H1 (cell line): ENCODE data around the gene ANKRD65. TPM values are rescaled to one million over a fixed set of nuclear protein-coding genes. Genes with fewer than 3 reads are reported as not detected.
"Not testable (repeated sequence)": the region's sequence is repeated elsewhere in the genome, so short reads cannot be mapped to it uniquely, and the experiment has no call there.

ENCODE experiments used
- CTCF ChIA-PET: fragments of 300-600 bp; sonication (Branson Sonifier 250); formaldehyde crosslinking; loops from one replicate; lab custom pipeline; 2021; ENCODE audit not compliant: partially characterized antibody; lab: Charles Lee
- POLR2A ChIA-PET: fragments of 300-600 bp; sonication (Branson Sonifier 250); formaldehyde crosslinking; loops from one replicate; lab custom pipeline; 2021; ENCODE audit warnings: inconsistent platforms; ENCODE audit not compliant: partially characterized antibody; lab: Charles Lee
- DNase-seq, 2 experiments: peaks; one replicate each; pipeline versions ENCODE4 v3.0.0 to v3.0.0-alpha.2; 2010 to 2022; ENCODE audit warnings: low spot score in 2 of 2, low read depth in 1 of 2, mixed read lengths in 1 of 2
- FAIRE-seq: peaks from 2 replicates; lab custom pipeline; 2011; peaks lifted over from hg19 to GRCh38; lab: Jason Lieb, UNC
- H2AFZ ChIP-seq: 2 replicates; pipeline ENCODE4 v1.8.1; 2012; ENCODE audit warnings: low read length, inconsistent platforms
- H2AK5ac ChIP-seq: 2 replicates; pipeline ENCODE4 v1.6.1; 2013; ENCODE audit warnings: low read depth, low read length
- H2BK120ac ChIP-seq: replicated peaks from 2 replicates; pipeline ENCODE3; 2013; ENCODE audit warnings: low read depth, low read length, inconsistent platforms
- H2BK12ac ChIP-seq: 2 replicates; pipeline ENCODE4 v1.6.1; 2013; ENCODE audit warnings: low read depth, low read length
- H2BK15ac ChIP-seq: 2 replicates; pipeline ENCODE4 v1.6.1; 2013; ENCODE audit warnings: low read length
- H2BK20ac ChIP-seq: 2 replicates; pipeline ENCODE4 v1.6.1; 2013; ENCODE audit warnings: low read length
- H2BK5ac ChIP-seq: 2 replicates; pipeline ENCODE4 v1.6.1; 2013; ENCODE audit warnings: low read depth, low read length
- H3K14ac ChIP-seq: 2 replicates; pipeline ENCODE4 v1.6.1; 2013; ENCODE audit warnings: inconsistent platforms; ENCODE audit not compliant: insufficient read length
- H3K18ac ChIP-seq: 2 replicates; pipeline ENCODE4 v1.6.1; 2013; ENCODE audit warnings: low read length; ENCODE audit errors: extremely low read depth
- H3K23ac ChIP-seq: 2 replicates; pipeline ENCODE4 v1.6.1; 2013; ENCODE audit warnings: inconsistent platforms; ENCODE audit not compliant: insufficient read length
- H3K23me2 ChIP-seq: 2 replicates; pipeline ENCODE4 v1.6.1; 2013; ENCODE audit warnings: low read depth, low read length
- H3K27ac ChIP-seq: 2 replicates; pipeline ENCODE4 v1.6.1; 2011; ENCODE audit warnings: low read depth, low read length, inconsistent platforms
- H3K27me3 ChIP-seq, 4 experiments: replicated peaks in 1 of 4; 1 replicate in 1 of 4; 2 replicates in 3 of 4; pipeline versions ENCODE4 v1.6.1 to v1.8.1; 2011 to 2013; ENCODE audit warnings: low read length in 3 of 4, mild to moderate bottlenecking in 3 of 4, inconsistent platforms in 2 of 4, mixed read lengths in 2 of 4, moderate library complexity in 1 of 4; ENCODE audit not compliant: control insufficient read depth in 3 of 4, insufficient read depth in 3 of 4; ENCODE audit errors: extremely low read depth in 1 of 4
- H3K36me3 ChIP-seq, 4 experiments: 2 replicates each; pipeline versions ENCODE4 v1.6.1 to v1.8.1; 2011 to 2013; ENCODE audit warnings: mild to moderate bottlenecking in 4 of 4, low read length in 3 of 4, moderate library complexity in 2 of 4, control low read depth in 1 of 4, inconsistent platforms in 1 of 4; ENCODE audit not compliant: insufficient read depth in 4 of 4, control insufficient read depth in 2 of 4
- H3K4ac ChIP-seq: replicated peaks from 2 replicates; pipeline ENCODE3; 2013; ENCODE audit warnings: low read length, low read depth, mixed read lengths, inconsistent platforms; ENCODE audit not compliant: insufficient read length
- H3K4me1 ChIP-seq, 4 experiments: replicated peaks in 1 of 4; 1 replicate in 1 of 4; 2 replicates in 3 of 4; pipeline versions ENCODE4 v1.6.1 to v1.8.1; 2011 to 2013; ENCODE audit warnings: low read length in 3 of 4, inconsistent platforms in 2 of 4, mixed read lengths in 1 of 4; ENCODE audit not compliant: insufficient read depth in 4 of 4, control insufficient read depth in 3 of 4
- H3K4me2 ChIP-seq, 2 experiments: 2 replicates each; pipeline versions ENCODE4 v1.6.1 to v1.8.1; 2011 to 2013; ENCODE audit warnings: low read depth in 2 of 2, low read length in 2 of 2, control low read depth in 1 of 2, inconsistent platforms in 1 of 2, mild to moderate bottlenecking in 1 of 2; ENCODE audit not compliant: insufficient read depth in 1 of 2
- H3K4me3 ChIP-seq, 4 experiments: fragments of 200-600, 300-600 bp in 1 of 4; sonication (generic), shearing (Covaris generic), sonication (Bioruptor Twin) in 1 of 4; 2 replicates each; pipeline versions ENCODE4 v1.5.1 to v1.8.1; 2011 to 2016; ENCODE audit warnings: low read length in 4 of 4, low read depth in 3 of 4, control low read depth in 2 of 4, inconsistent platforms in 2 of 4, mild to moderate bottlenecking in 2 of 4, mixed read lengths in 1 of 4, moderate library complexity in 1 of 4; ENCODE audit not compliant: insufficient read depth in 2 of 4; ENCODE audit errors: extremely low read depth in 1 of 4
- H3K56ac ChIP-seq: replicated peaks from 2 replicates; pipeline ENCODE3; 2013; ENCODE audit warnings: low read depth, mild to moderate bottlenecking, mixed read lengths, low read length, inconsistent platforms; ENCODE audit not compliant: insufficient read length
- H3K79me1 ChIP-seq: 2 replicates; pipeline ENCODE4 v1.6.1; 2013; ENCODE audit warnings: low read depth, low read length, control low read depth
- H3K79me2 ChIP-seq, 2 experiments: 2 replicates each; pipeline versions ENCODE4 v1.6.1 to v1.8.1; 2012 to 2013; ENCODE audit warnings: low read length in 2 of 2, mild to moderate bottlenecking in 2 of 2, inconsistent platforms in 1 of 2; ENCODE audit not compliant: insufficient read depth in 2 of 2, control insufficient read depth in 1 of 2
- H3K9ac ChIP-seq, 4 experiments: replicated peaks in 1 of 4; 1 replicate in 1 of 4; 2 replicates in 3 of 4; pipeline versions ENCODE4 v1.6.1 to v1.8.1; 2011 to 2013; ENCODE audit warnings: low read depth in 3 of 4, low read length in 3 of 4, control low read depth in 2 of 4, mild to moderate bottlenecking in 2 of 4, moderate library complexity in 2 of 4, inconsistent platforms in 1 of 4; ENCODE audit errors: extremely low read depth in 1 of 4
- H3K9me3 ChIP-seq, 2 experiments: 2 replicates each; pipeline versions ENCODE4 v1.6.1 to v1.8.1; 2012 to 2013; ENCODE audit warnings: mild to moderate bottlenecking in 2 of 2, moderate library complexity in 2 of 2, control low read depth in 1 of 2, inconsistent platforms in 1 of 2, low read depth in 1 of 2, low read length in 1 of 2, mixed read lengths in 1 of 2; ENCODE audit not compliant: insufficient read depth in 2 of 2
- H4K20me1 ChIP-seq, 2 experiments: replicated peaks in 1 of 2; 2 replicates each; pipeline versions ENCODE3 to v1.8.1; 2011 to 2013; ENCODE audit warnings: inconsistent platforms in 2 of 2, low read length in 2 of 2, mild to moderate bottlenecking in 1 of 2; ENCODE audit not compliant: insufficient read depth in 2 of 2, control insufficient read depth in 1 of 2
- H4K5ac ChIP-seq: 2 replicates; pipeline ENCODE4 v1.6.1; 2013; ENCODE audit warnings: low read length, low read depth, mixed read lengths, inconsistent platforms; ENCODE audit not compliant: insufficient read length
- H4K8ac ChIP-seq: 2 replicates; pipeline ENCODE4 v1.8.0; 2013; ENCODE audit warnings: mild to moderate bottlenecking, moderate library complexity, low read length, inconsistent platforms; ENCODE audit not compliant: insufficient read depth; ENCODE audit errors: extremely low read depth
- H4K91ac ChIP-seq: replicated peaks from 2 replicates; pipeline ENCODE3; 2013; ENCODE audit warnings: low read length, mixed read lengths, inconsistent platforms; ENCODE audit not compliant: insufficient read length
- WGBS, 2 experiments: shearing (Covaris generic) in 1 of 2; methylation state at CpG; one replicate each; pipeline versions ENCODE4 v1.1.6 to v1.1.7; 2013 to 2015; ENCODE audit warnings: low lambda C conversion rate in 2 of 2, mixed read lengths in 2 of 2, inconsistent platforms in 1 of 2, low coverage in 1 of 2, missing lambda C conversion rate in 1 of 2; ENCODE audit not compliant: insufficient replicate concordance in 2 of 2, insufficient coverage in 1 of 2, insufficient read length in 1 of 2; ENCODE audit errors: extremely low coverage in 1 of 2, missing lambda C conversion rate in 1 of 2; 5-methylcytosine and 5-hydroxymethylcytosine counted together
- polyA plus RNA-seq, 7 experiments: library from polyadenylated mRNA; depleted of rRNA in 3 of 7; stranded (reverse) in 5 of 7; unstranded in 2 of 7; fragments of >200 nt in 5 of 7; fragments of 200-250 nt in 2 of 7; gene quantifications; 1 replicate in 5 of 7; 2 replicates in 1 of 7; 4 replicates in 1 of 7; pipeline versions ENCODE4 v1.2.1 to v1.2.3, GENCODE V29; 2011 to 2013; ENCODE audit warnings: missing spikeins in 2 of 7, mixed read lengths in 2 of 7
- total RNA-seq: library from RNA; stranded (reverse); fragmentation: NEBNext Ultra II Directional; extraction: Animal tissue kit (Norgen Biotek cat#: 25700); gene quantifications from 2 replicates; pipeline ENCODE4 v1.2.1, GENCODE V29; 2021

The ANKRD65 gene
- total and polyA plus RNA-seq, 2 of the 8 experiments (the other 6 are each of a cell fraction or from before 2014, with no cell fraction given): 1.8 to 2.0 TPM

DNA sequence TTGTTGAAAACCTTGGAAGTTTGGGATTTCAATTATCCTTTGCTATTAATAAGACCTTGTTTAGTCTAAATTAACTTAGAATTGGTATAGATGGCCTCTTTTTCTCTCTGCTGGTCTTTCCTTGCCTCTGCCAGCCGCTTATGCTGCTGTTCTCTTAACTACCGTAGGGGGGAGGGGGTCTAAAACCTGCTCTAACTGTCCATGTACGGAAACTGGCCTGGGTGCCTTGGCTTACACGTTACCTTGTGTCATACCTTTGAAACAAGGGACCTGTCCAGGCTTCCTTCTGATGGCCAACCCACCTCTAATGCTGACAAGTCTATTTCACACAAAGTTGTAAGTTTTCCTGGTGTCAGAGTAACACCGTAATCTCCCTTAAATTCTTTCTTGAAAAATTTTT lies 3.7 kb downstream of the ANKRD65 start:
- not testable (repeated sequence) for H3K27me3 ChIP-seq, H3K79me2 ChIP-seq, H2BK12ac ChIP-seq, H3K4me3 ChIP-seq, H3K23ac ChIP-seq, H3K4me2 ChIP-seq, H2BK15ac ChIP-seq, H2AFZ ChIP-seq, H3K79me1 ChIP-seq, H3K18ac ChIP-seq, H4K20me1 ChIP-seq, H3K36me3 ChIP-seq, H3K4ac ChIP-seq, H3K27ac ChIP-seq, FAIRE-seq, H3K56ac ChIP-seq, H4K8ac ChIP-seq, H2BK20ac ChIP-seq, DNase-seq, H4K5ac ChIP-seq, H4K91ac ChIP-seq, H2AK5ac ChIP-seq, H3K23me2 ChIP-seq, H2BK120ac ChIP-seq, H2BK5ac ChIP-seq, H3K9me3 ChIP-seq, H3K9ac ChIP-seq, H3K14ac ChIP-seq
- ChIA-PET POLR2A (interaction anchor here (1.2 to 1.7 kb wide), 3 partner anchors 10 to 21 kb away, joined by 3 to 6 read pairs (median 3); no protein-coding TSS in a partner anchor), CTCF (interaction anchor here (1.3 to 1.6 kb wide), 2 partner anchors 8 to 13 kb away, joined by 5 read pairs; no protein-coding TSS in a partner anchor)
- H3K4me1 ChIP-seq: peaks cover 0 to 24% (median 19%) of the 10 kb centered on the region in 4 experiments; a peak in 6 of 7 replicates
- WGBS, 2 experiments: 90% methylated on average over 5 of the region's 5 CpGs; no CpG with 5 or more reads in 1 of the 2 experiments
